A673 (cell line): ENCODE data around the gene TARBP1. TPM values are rescaled to one million over a fixed set of nuclear protein-coding genes. Genes with fewer than 3 reads are reported as not detected.

Experiments used
- BruUV-seq: library from RNA; stranded (reverse); fragments of 400-500 nt; replicated peaks from 2 replicates; lab custom pipeline; 2021; lab: Mats Ljungman, UMichigan
- CTCF ChIA-PET: fragments of 300-600 bp; sonication (Branson Sonifier 250); formaldehyde crosslinking; loops from one replicate; lab custom pipeline; 2022; ENCODE audit warnings: antibody characterized with exemption; lab: Charles Lee
- POLR2A ChIA-PET: fragments of 300-600 bp; sonication (Branson Sonifier 250); formaldehyde crosslinking; loops from one replicate; lab custom pipeline; 2022; ENCODE audit warnings: antibody characterized with exemption; ENCODE audit not compliant: low non-redundant PET; lab: Charles Lee
- DNase-seq: peaks from one replicate; pipeline ENCODE4 v3.0.0-alpha.2; 2015; ENCODE audit warnings: low spot score
- H3K27ac ChIP-seq: fragments of 200-600 bp; sonication (generic); 2 replicates; pipeline ENCODE4 v1.5.1; 2016; ENCODE audit warnings: mixed run types, low read depth, mild to moderate bottlenecking, mixed read lengths, antibody characterized with exemption, low read length; ENCODE audit not compliant: poor library complexity, severe bottlenecking
- H3K27me3 ChIP-seq: fragments of 200-600 bp; sonication (generic); replicated peaks from 2 replicates; pipeline ENCODE4 v1.6.1; 2017; ENCODE audit warnings: mixed run types, low read depth, mild to moderate bottlenecking, mixed read lengths, antibody characterized with exemption, low read length; ENCODE audit not compliant: insufficient read depth, poor library complexity
- H3K36me3 ChIP-seq: fragments of 200-600 bp; sonication (generic); 2 replicates; pipeline ENCODE4 v1.6.1; 2016; ENCODE audit warnings: mixed run types, mild to moderate bottlenecking, mixed read lengths, antibody characterized with exemption, low read length; ENCODE audit not compliant: insufficient read depth, poor library complexity, severe bottlenecking
- H3K4me1 ChIP-seq: fragments of 200-600 bp; sonication (generic); 2 replicates; pipeline ENCODE4 v1.6.1; 2017; ENCODE audit warnings: mixed run types, mild to moderate bottlenecking, mixed read lengths, antibody characterized with exemption, low read length; ENCODE audit not compliant: insufficient read depth, poor library complexity, severe bottlenecking
- H3K4me3 ChIP-seq: fragments of 200-600 bp; sonication (generic); 2 replicates; pipeline ENCODE4 v1.5.1; 2016; ENCODE audit warnings: low read depth, mixed run types, mild to moderate bottlenecking, mixed read lengths, low read length; ENCODE audit not compliant: poor library complexity, severe bottlenecking
- H3K9me3 ChIP-seq: fragments of 200-600 bp; sonication (generic); 2 replicates; pipeline ENCODE4 v1.6.1; 2016; ENCODE audit warnings: mixed run types, low read depth, mild to moderate bottlenecking, mixed read lengths, antibody characterized with exemption, low read length; ENCODE audit not compliant: poor library complexity, severe bottlenecking
- CTCF ChIP-seq: fragments of 300-800, 200-600 bp; sonication (generic); conservative IDR thresholded peaks from 2 replicates; pipeline ENCODE4 v1.5.1; 2017; ENCODE audit warnings: low read depth, mild to moderate bottlenecking, antibody characterized with exemption, low read length, moderate library complexity, mixed read lengths
- EZH2 ChIP-seq: fragments of 200-600 bp; sonication (generic); IDR thresholded peaks from 2 replicates; pipeline ENCODE4 v1.6.1; 2017; ENCODE audit warnings: borderline replicate concordance, low read depth, mild to moderate bottlenecking, mixed read lengths, antibody characterized with exemption, low read length; ENCODE audit not compliant: poor library complexity, severe bottlenecking
- intact Hi-C: fragments of 100-400 bp; cut with micrococcal nuclease; formaldehyde crosslinking; loops from one replicate; pipeline ENCODE4 v1.10.0; 2022; ENCODE audit not compliant: unreplicated experiment
- total RNA-seq: library from RNA; stranded (reverse); gene quantifications from 2 replicates; pipeline ENCODE4 v1.2.3, GENCODE V29; 2021

TARBP1 gene
- total RNA-seq, 1 experiment from 2014 or later: 28.0 TPM

- TF ChIP-seq EZH2 (no peak), CTCF (no peak)
- no TSS peak for BruUV-seq
- ChIA-PET POLR2A (no interaction called here), CTCF (no interaction called here)
- DNase-seq: no peak
- no peak overlapping the region for H3K27ac ChIP-seq
- no peaks in the 10 kb centered on the region for H3K9me3 ChIP-seq
- no peak overlapping the region for H3K4me3 ChIP-seq
- intact Hi-C loops: no loop called here
- H3K4me1 ChIP-seq: no peaks in the 10 kb centered on the region
- no peaks in the 10 kb centered on the region for H3K36me3 ChIP-seq
- no peaks in the 10 kb centered on the region for H3K27me3 ChIP-seq
These were observed 123.0 kb downstream of the TARBP1 start for GRCh38 chr1:234355782-234356510.

GRCh38 chr1:234348964-234349363 lies 130.0 kb downstream of the TARBP1 start:
- Histone ChIP-seq H3K4me1 (no peaks in the 10 kb centered on the region), H3K27ac (no peak overlapping the region), H3K36me3 (no peaks in the 10 kb centered on the region), H3K4me3 (no peak overlapping the region), H3K27me3 (no peaks in the 10 kb centered on the region), H3K9me3 (no peaks in the 10 kb centered on the region)
- no TSS peak for BruUV-seq
- CTCF ChIA-PET: no interaction called here
- TF ChIP-seq EZH2: no peak
- no peak for TF ChIP-seq CTCF
- DNase-seq: no peak
- intact Hi-C loops: no loop called here
- POLR2A ChIA-PET: no interaction called here

GRCh38 chr1:234345237-234345636 lies 133.7 kb downstream of the TARBP1 start:
- ChIA-PET POLR2A (no interaction called here), CTCF (no interaction called here)
- Histone ChIP-seq H3K4me3 (no peak overlapping the region), H3K9me3 (peaks cover 3% of the 10 kb centered on the region), H3K36me3 (no peaks in the 10 kb centered on the region), H3K27ac (no peak overlapping the region), H3K27me3 (no peaks in the 10 kb centered on the region), H3K4me1 (no peaks in the 10 kb centered on the region)
- TF ChIP-seq EZH2 (no peak), CTCF (no peak)
- intact Hi-C loops: no loop called here
- no TSS peak for BruUV-seq
- no peak for DNase-seq
